ENCODE measurements around the gene CMSS1. TPM values are rescaled to one million over a fixed set of nuclear protein-coding genes. Genes with fewer than 3 reads are reported as not detected.

CMSS1 gene
- total RNA-seq, 2 experiments from 2014 or later = 95.6 to 97.2 TPM

- DNase-seq = no peak
- Mint-ChIP-seq H3K27ac (no peak overlapping the region), H3K4me1 (ENCODE audit: low read depth) (no peaks in the 10 kb centered on the region), H3K9me3 (no peaks in the 10 kb centered on the region), H3K36me3 (peaks cover 10% of the 10 kb centered on the region), H3K27me3 (no peaks in the 10 kb centered on the region), H3K4me3 (no peak overlapping the region)
- intact Hi-C loops (cut with micrococcal nuclease) = no loop called here
- ChIA-PET POLR2A (no interaction called here), CTCF (no interaction called here)
Observed at GRCh38 chr3:100023595-100023994, 205.9 kb downstream of the CMSS1 start.

DNA sequence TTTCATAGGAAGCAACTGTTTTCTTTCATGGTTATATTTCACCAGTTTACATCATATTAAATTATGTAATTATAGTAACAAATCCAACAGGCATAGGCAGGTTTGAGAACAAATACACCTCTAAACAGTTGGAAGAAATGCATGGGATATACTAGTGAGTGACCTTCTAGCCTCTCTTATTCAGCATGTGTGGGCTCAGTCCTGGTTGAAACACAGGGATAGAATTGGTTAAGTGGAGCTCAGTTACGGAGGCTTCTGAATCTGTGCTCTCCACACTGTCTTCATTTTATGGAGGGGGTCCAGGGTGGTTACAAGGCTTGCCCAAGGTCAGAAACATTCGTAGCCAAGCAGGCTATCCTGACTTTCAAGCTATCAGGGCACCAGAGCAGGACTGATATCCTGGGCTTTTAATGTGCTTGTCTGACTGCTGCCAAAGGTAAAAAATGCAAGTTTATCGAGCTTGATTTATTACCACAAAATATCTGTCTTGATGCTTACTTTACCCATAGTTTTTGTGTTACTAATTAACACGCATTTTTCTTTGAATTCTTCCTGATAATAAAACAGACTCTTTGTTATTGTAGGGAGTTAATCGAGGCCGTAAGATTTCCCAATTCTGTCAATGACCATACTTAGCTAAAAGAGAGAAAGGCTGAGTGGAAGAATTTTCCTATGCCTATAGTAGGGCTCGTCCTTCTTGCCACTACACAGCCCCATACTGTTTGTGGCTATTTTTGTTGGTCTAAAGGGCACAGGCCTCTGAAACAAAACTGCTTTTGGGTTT is 207.1 kb downstream of the CMSS1 start:
- Mint-ChIP-seq H3K27me3 (no peaks in the 10 kb centered on the region), H3K4me1 (ENCODE audit: low read depth) (no peaks in the 10 kb centered on the region), H3K27ac (no peak overlapping the region), H3K4me3 (no peak overlapping the region), H3K36me3 (peaks cover 10% of the 10 kb centered on the region), H3K9me3 (no peaks in the 10 kb centered on the region)
- ChIA-PET CTCF (interaction anchor here (0.7 kb wide), 1 partner anchor 193 kb away, joined by 5 read pairs; no protein-coding TSS in a partner anchor), POLR2A (no interaction called here)
- intact Hi-C loops (cut with micrococcal nuclease) = no loop called here
- no peak for DNase-seq

DNA sequence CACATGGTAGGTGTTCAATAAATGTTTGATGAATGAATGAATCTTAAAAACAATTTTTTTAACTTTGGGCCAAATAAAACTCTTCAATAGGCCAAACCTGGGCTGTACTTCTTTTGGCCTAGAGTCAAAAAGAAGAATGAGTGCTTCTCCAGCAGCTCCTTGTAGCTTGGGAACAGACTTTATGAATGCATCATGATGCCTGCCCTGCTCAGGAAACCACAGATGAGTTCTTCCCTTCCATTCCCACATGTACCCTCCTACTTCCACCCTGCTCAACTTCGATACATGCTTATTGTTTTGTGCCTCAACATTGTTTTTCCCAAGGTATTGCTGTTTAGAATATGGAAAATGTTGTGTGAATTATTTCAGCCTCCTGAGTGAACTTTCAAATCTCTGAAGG is 209.7 kb downstream of the CMSS1 start:
- intact Hi-C loops (cut with micrococcal nuclease) = no loop called here
- H3K4me3 Mint-ChIP-seq = no peak overlapping the region
- POLR2A ChIA-PET = no interaction called here
- peaks cover 2% of the 10 kb centered on the region for H3K4me1 Mint-ChIP-seq (ENCODE audit: low read depth)
- peaks cover 10% of the 10 kb centered on the region for H3K36me3 Mint-ChIP-seq
- no peaks in the 10 kb centered on the region for H3K9me3 Mint-ChIP-seq
- H3K27me3 Mint-ChIP-seq = no peaks in the 10 kb centered on the region
- no peak for DNase-seq
- no peak overlapping the region for H3K27ac Mint-ChIP-seq
- CTCF ChIA-PET = no interaction called here

- Mint-ChIP-seq H3K4me1 (ENCODE audit: low read depth) (peaks cover 2% of the 10 kb centered on the region), H3K27me3 (no peaks in the 10 kb centered on the region), H3K9me3 (no peaks in the 10 kb centered on the region), H3K36me3 (peaks cover 4% of the 10 kb centered on the region), H3K27ac (no peak overlapping the region), H3K4me3 (no peak overlapping the region)
- intact Hi-C loops (cut with micrococcal nuclease) = no loop called here
- POLR2A ChIA-PET = interaction anchor here (1.8 kb wide), 1 partner anchor 18 kb away, joined by 4 read pairs; no protein-coding TSS in a partner anchor
- CTCF ChIA-PET = interaction anchor here (0.8 to 1.5 kb wide), 2 partner anchors 14 to 197 kb away, joined by 3 to 5 read pairs; no protein-coding TSS in a partner anchor
- DNase-seq = no peak
Observed at GRCh38 chr3:100029052-100029451, 211.4 kb downstream of the CMSS1 start.

- intact Hi-C loops (cut with micrococcal nuclease) = no loop called here
- Mint-ChIP-seq H3K36me3 (peaks cover 4% of the 10 kb centered on the region), H3K4me1 (ENCODE audit: low read depth) (peaks cover 2% of the 10 kb centered on the region), H3K9me3 (no peaks in the 10 kb centered on the region), H3K27ac (no peak overlapping the region), H3K4me3 (no peak overlapping the region), H3K27me3 (no peaks in the 10 kb centered on the region)
- ChIA-PET POLR2A (interaction anchor here (1.8 kb wide), 1 partner anchor 18 kb away, joined by 4 read pairs; no protein-coding TSS in a partner anchor), CTCF (interaction anchor here (1.5 kb wide), 1 partner anchor 198 kb away, joined by 3 read pairs; no protein-coding TSS in a partner anchor)
- no peak for DNase-seq
Observed at GRCh38 chr3:100029689-100030088, 212.0 kb downstream of the CMSS1 start.

DNA sequence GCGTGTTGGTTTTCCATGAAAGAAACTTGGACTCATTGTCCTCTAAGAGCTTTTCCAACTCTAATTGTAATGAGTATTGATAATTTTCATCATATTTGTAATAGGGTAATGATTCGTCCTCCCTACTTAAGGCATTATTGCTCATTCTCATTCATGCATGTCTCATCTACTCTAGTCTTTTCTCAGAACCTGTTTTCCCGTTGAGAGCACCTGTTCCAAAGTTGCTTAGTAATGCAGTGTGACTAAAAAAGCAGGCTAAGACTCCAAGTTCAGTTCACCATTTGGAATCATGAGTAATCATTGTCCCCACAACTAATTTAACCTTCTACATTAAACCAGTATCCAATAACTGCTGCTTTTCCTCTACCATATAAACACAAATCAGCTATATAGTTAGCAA is 212.7 kb downstream of the CMSS1 start:
- DNase-seq = no peak
- ChIA-PET CTCF (interaction anchor here (1.5 kb wide), 1 partner anchor 199 kb away, joined by 3 read pairs; no protein-coding TSS in a partner anchor), POLR2A (interaction anchor here (1.8 kb wide), 1 partner anchor 17 kb away, joined by 4 read pairs; no protein-coding TSS in a partner anchor)
- no peaks in the 10 kb centered on the region for H3K9me3 Mint-ChIP-seq
- peaks cover 4% of the 10 kb centered on the region for H3K36me3 Mint-ChIP-seq
- no peak overlapping the region for H3K27ac Mint-ChIP-seq
- intact Hi-C loops (cut with micrococcal nuclease) = no loop called here
- H3K4me3 Mint-ChIP-seq = no peak overlapping the region
- no peaks in the 10 kb centered on the region for H3K27me3 Mint-ChIP-seq
- H3K4me1 Mint-ChIP-seq (ENCODE audit: low read depth) = peaks cover 2% of the 10 kb centered on the region

DNA sequence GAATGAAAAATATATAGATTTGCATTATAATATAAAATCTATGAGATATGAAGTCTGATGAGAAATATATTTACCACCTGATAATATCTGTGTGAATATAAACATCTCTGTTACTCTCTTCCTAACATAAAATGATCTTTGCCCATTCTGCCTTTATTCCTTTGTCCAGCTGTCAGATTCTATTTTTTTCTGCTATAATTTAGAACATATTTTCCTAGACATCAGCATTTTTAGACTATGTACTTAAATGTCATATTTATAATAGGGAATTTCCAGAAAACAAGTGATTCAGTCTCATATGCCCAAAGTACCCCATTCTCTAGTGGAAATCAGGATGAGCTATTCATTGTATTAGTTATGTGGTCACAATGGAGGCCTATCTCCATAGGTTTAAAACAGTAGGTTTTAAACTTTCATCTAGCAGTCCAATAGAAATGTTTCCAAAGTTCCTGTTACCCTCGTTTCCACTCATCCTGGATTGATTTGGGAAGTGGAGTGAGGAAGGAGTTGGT is 213.3 kb downstream of the CMSS1 start:
- H3K27ac Mint-ChIP-seq = no peak overlapping the region
- H3K36me3 Mint-ChIP-seq = peaks cover 4% of the 10 kb centered on the region
- ChIA-PET POLR2A (no interaction called here), CTCF (no interaction called here)
- intact Hi-C loops (cut with micrococcal nuclease) = no loop called here
- DNase-seq = no peak
- no peaks in the 10 kb centered on the region for H3K9me3 Mint-ChIP-seq
- no peaks in the 10 kb centered on the region for H3K27me3 Mint-ChIP-seq
- H3K4me3 Mint-ChIP-seq = no peak overlapping the region
- H3K4me1 Mint-ChIP-seq (ENCODE audit: low read depth) = peaks cover 2% of the 10 kb centered on the region

- POLR2A ChIA-PET = no interaction called here
- H3K4me3 Mint-ChIP-seq = no peak overlapping the region
- H3K36me3 Mint-ChIP-seq = peaks cover 4% of the 10 kb centered on the region
- no peaks in the 10 kb centered on the region for H3K9me3 Mint-ChIP-seq
- CTCF ChIA-PET = interaction anchor here (1.6 kb wide), 1 partner anchor 37 kb away, joined by 6 read pairs; no protein-coding TSS in a partner anchor
- no peak overlapping the region for H3K27ac Mint-ChIP-seq
- intact Hi-C loops (cut with micrococcal nuclease) = no loop called here
- no peaks in the 10 kb centered on the region for H3K27me3 Mint-ChIP-seq
- DNase-seq = no peak
- peaks cover 2% of the 10 kb centered on the region for H3K4me1 Mint-ChIP-seq (ENCODE audit: low read depth)
Observed at GRCh38 chr3:100032243-100032642, 214.6 kb downstream of the CMSS1 start.

DNA sequence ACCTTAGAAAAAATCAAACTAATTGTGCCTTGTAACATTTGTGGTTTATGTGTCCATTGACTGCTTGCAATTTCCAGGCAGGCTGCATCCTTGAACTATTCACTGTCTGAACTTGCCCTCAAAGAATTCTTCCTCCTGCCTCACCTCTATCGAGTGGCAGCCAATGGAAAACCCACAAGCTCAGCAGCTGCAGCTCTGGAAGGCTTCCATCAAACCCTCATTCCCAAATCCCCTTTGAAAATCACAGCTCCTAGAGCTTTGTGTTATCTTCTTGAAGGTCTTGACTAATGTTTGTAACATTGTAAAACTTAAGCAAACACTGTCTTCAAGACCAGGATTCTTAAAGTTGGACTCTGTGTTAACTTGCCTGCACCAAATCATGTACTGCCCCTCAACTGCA is 215.5 kb downstream of the CMSS1 start:
- no peak overlapping the region for H3K4me3 Mint-ChIP-seq
- no peak for DNase-seq
- intact Hi-C loops (cut with micrococcal nuclease) = no loop called here
- H3K36me3 Mint-ChIP-seq = peaks cover 4% of the 10 kb centered on the region
- POLR2A ChIA-PET = no interaction called here
- no peaks in the 10 kb centered on the region for H3K27me3 Mint-ChIP-seq
- no peak overlapping the region for H3K27ac Mint-ChIP-seq
- CTCF ChIA-PET = interaction anchor here (1.6 kb wide), 1 partner anchor 36 kb away, joined by 6 read pairs; no protein-coding TSS in a partner anchor
- H3K4me1 Mint-ChIP-seq (ENCODE audit: low read depth) = peaks cover 2% of the 10 kb centered on the region
- no peaks in the 10 kb centered on the region for H3K9me3 Mint-ChIP-seq

- intact Hi-C loops (cut with micrococcal nuclease) = no loop called here
- Mint-ChIP-seq H3K27me3 (no peaks in the 10 kb centered on the region), H3K27ac (no peak overlapping the region), H3K4me1 (ENCODE audit: low read depth) (peaks cover 2% of the 10 kb centered on the region), H3K4me3 (no peak overlapping the region), H3K9me3 (no peaks in the 10 kb centered on the region), H3K36me3 (peaks cover 4% of the 10 kb centered on the region)
- DNase-seq = no peak
- CTCF ChIA-PET = no interaction called here
- POLR2A ChIA-PET = no interaction called here
Observed at GRCh38 chr3:100033903-100034471, 216.3 kb downstream of the CMSS1 start.

- Mint-ChIP-seq H3K4me3 (no peak overlapping the region), H3K27ac (no peak overlapping the region), H3K9me3 (no peaks in the 10 kb centered on the region), H3K36me3 (peaks cover 3% of the 10 kb centered on the region), H3K4me1 (ENCODE audit: low read depth) (no peaks in the 10 kb centered on the region), H3K27me3 (no peaks in the 10 kb centered on the region)
- intact Hi-C loops (cut with micrococcal nuclease) = no loop called here
- ChIA-PET POLR2A (no interaction called here), CTCF (no interaction called here)
- no peak for DNase-seq
Observed at GRCh38 chr3:100039075-100039474, 221.4 kb downstream of the CMSS1 start.

DNA sequence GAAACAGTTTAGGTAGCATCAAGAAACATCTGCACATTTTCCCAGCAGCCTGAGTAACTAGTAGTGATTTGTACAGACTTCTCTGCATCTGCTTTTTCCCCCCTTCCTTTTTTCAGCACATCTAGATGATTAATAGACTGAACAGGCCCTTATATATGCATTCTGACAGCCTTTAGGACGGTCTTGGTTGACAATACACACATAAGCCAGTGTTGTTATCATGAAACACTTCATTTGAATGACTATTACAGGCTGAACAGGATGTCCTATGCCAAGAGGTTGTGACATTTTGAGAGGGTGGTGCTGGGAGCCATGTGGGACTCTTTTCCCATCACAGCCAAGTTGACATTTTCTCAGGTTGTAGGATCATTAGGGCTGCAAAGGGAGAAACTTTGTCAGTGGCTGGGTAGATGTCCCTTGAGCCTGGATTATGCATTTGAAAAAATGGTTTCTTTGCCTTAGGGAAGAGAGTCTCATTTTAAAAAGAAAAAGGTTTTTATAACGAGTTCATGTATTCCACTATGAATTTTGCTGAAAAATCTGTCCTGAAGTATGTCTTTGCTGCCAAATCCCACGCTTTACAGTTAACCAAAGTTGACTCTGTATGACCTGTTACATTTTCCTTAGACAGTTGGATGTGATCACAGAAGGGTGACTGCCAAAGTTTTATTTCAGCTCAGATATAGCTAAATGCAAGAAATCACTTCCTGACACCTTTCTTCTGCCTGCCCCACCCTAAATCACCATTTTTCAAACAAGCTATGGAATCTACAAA is 223.0 kb downstream of the CMSS1 start:
- intact Hi-C loops (cut with micrococcal nuclease) = no loop called here

More for the DNA sequence above, 223.0 kb downstream of the CMSS1 start:
- H3K9me3 Mint-ChIP-seq = no peaks in the 10 kb centered on the region
- no peak overlapping the region for H3K4me3 Mint-ChIP-seq
- no peak for DNase-seq
- no peaks in the 10 kb centered on the region for H3K27me3 Mint-ChIP-seq
- peaks cover 3% of the 10 kb centered on the region for H3K36me3 Mint-ChIP-seq
- no peak overlapping the region for H3K27ac Mint-ChIP-seq
- H3K4me1 Mint-ChIP-seq (ENCODE audit: low read depth) = no peaks in the 10 kb centered on the region
- ChIA-PET POLR2A (no interaction called here), CTCF (interaction anchor here (1.4 kb wide), 1 partner anchor 208 kb away, joined by 3 read pairs; no protein-coding TSS in a partner anchor)
